IMR-90 (cell line): ENCODE data around the gene NKTR. TPM values are rescaled to one million over a fixed set of nuclear protein-coding genes. Genes with fewer than 3 reads are reported as not detected.

ENCODE experiments used
- ATAC-seq: fragments of 200-7000 bp; cut with Tn5 transposase; 2 replicates; pipeline ENCODE4 v1.9.1; 2020; ENCODE audit warnings: low read depth, mild to moderate bottlenecking, moderate library complexity
- BruUV-seq: library from RNA; stranded (reverse); fragments of 400-500 nt; replicated peaks from 2 replicates; lab custom pipeline; 2021; lab: Mats Ljungman, UMichigan
- CTCF ChIA-PET: fragments of 300-600 bp; formaldehyde crosslinking; extraction: SDS; loops from one replicate; lab custom pipeline; 2021; ENCODE audit warnings: antibody characterized with exemption; lab: Yijun Ruan, JAX
- POLR2A ChIA-PET: fragments of 300-600 bp; sonication (Branson Sonifier 250); formaldehyde crosslinking; loops from one replicate; lab custom pipeline; 2022; ENCODE audit warnings: antibody characterized with exemption; ENCODE audit not compliant: unreplicated experiment; lab: Charles Lee
- DNase-seq: peaks from one replicate; pipeline ENCODE4 v3.0.0; 2013
- H2AFZ ChIP-seq: replicated peaks from 2 replicates; pipeline ENCODE3; 2013; ENCODE audit warnings: low read length, mild to moderate bottlenecking; ENCODE audit not compliant: poor library complexity
- H2AK5ac ChIP-seq: 2 replicates; pipeline ENCODE4 v1.6.1; 2013; ENCODE audit warnings: low read depth, low read length, inconsistent platforms
- H2AK9ac ChIP-seq: replicated peaks from 2 replicates; pipeline ENCODE3; 2013; ENCODE audit warnings: mild to moderate bottlenecking, low read depth, low read length, moderate library complexity; ENCODE audit not compliant: poor library complexity
- H2BK120ac ChIP-seq: 2 replicates; pipeline ENCODE4 v1.6.1; 2013; ENCODE audit warnings: low read depth, low read length, inconsistent platforms
- H2BK15ac ChIP-seq: 3 replicates; pipeline ENCODE4 v1.6.1; 2013; ENCODE audit warnings: low read depth, low read length, inconsistent platforms
- H2BK20ac ChIP-seq: 2 replicates; pipeline ENCODE4 v1.6.1; 2013; ENCODE audit warnings: low read depth, mild to moderate bottlenecking, inconsistent platforms, low read length, moderate library complexity
- H2BK5ac ChIP-seq: 2 replicates; pipeline ENCODE4 v1.6.1; 2013; ENCODE audit warnings: mild to moderate bottlenecking, low read depth, low read length, inconsistent platforms; ENCODE audit not compliant: poor library complexity, severe bottlenecking
- H3K14ac ChIP-seq: replicated peaks from 2 replicates; pipeline ENCODE4 v1.6.1; 2013; ENCODE audit warnings: low read depth, low read length, inconsistent platforms
- H3K18ac ChIP-seq: 2 replicates; pipeline ENCODE4 v1.6.1; 2013; ENCODE audit warnings: low read depth, low read length, control low read depth
- H3K23ac ChIP-seq: 2 replicates; pipeline ENCODE4 v1.6.1; 2013; ENCODE audit warnings: low read depth, low read length, inconsistent platforms
- H3K27ac ChIP-seq: 2 replicates; pipeline ENCODE4 v1.5.1; 2013; ENCODE audit warnings: mild to moderate bottlenecking, control low read depth, low read length; ENCODE audit not compliant: insufficient read depth
- H3K27me3 ChIP-seq: 2 replicates; pipeline ENCODE4 v1.6.1; 2013; ENCODE audit warnings: low read length; ENCODE audit not compliant: control insufficient read depth, insufficient read depth
- H3K36me3 ChIP-seq: 2 replicates; pipeline ENCODE4 v1.6.1; 2013; ENCODE audit warnings: low read length, mixed read lengths; ENCODE audit not compliant: control insufficient read depth, insufficient read depth
- H3K4ac ChIP-seq: 2 replicates; pipeline ENCODE4 v1.6.1; 2013; ENCODE audit warnings: low read depth, low read length, inconsistent platforms
- H3K4me1 ChIP-seq: 2 replicates; pipeline ENCODE4 v1.6.1; 2013; ENCODE audit warnings: low read length, mixed read lengths; ENCODE audit not compliant: control insufficient read depth, insufficient read depth
- H3K4me2 ChIP-seq: 2 replicates; pipeline ENCODE4 v1.6.1; 2013; ENCODE audit warnings: low read depth, mild to moderate bottlenecking, control low read depth, low read length, moderate library complexity
- H3K4me3 ChIP-seq: 2 replicates; pipeline ENCODE4 v1.5.1; 2013; ENCODE audit warnings: low read depth, mild to moderate bottlenecking, control low read depth, low read length, moderate library complexity; ENCODE audit not compliant: insufficient read depth
- H3K56ac ChIP-seq: 2 replicates; pipeline ENCODE4 v1.6.1; 2013; ENCODE audit warnings: low read length, inconsistent platforms; ENCODE audit not compliant: insufficient read depth; ENCODE audit errors: extremely low read depth
- H3K79me1 ChIP-seq, 2 experiments: 2 replicates each; pipeline ENCODE4 v1.6.1; 2013; ENCODE audit warnings: low read length in 2 of 2, inconsistent platforms in 1 of 2, low read depth in 1 of 2
- H3K9ac ChIP-seq: 2 replicates; pipeline ENCODE4 v1.6.1; 2013; ENCODE audit warnings: low read depth, low read length, control low read depth
- H3K9me1 ChIP-seq: 2 replicates; pipeline ENCODE4 v1.6.1; 2013; ENCODE audit warnings: low read length, inconsistent platforms; ENCODE audit not compliant: insufficient read depth
- H3K9me3 ChIP-seq: 2 replicates; pipeline ENCODE4 v1.6.1; 2013; ENCODE audit warnings: low read length; ENCODE audit not compliant: control insufficient read depth, insufficient read depth
- H4K20me1 ChIP-seq: 2 replicates; pipeline ENCODE4 v1.6.1; 2013; ENCODE audit warnings: low read length, inconsistent platforms; ENCODE audit not compliant: insufficient read depth
- H4K5ac ChIP-seq: 2 replicates; pipeline ENCODE4 v1.6.1; 2013; ENCODE audit warnings: mild to moderate bottlenecking, low read depth, low read length, control low read depth
- H4K8ac ChIP-seq, 2 experiments: 2 replicates each; pipeline ENCODE4 v1.6.1; 2013; ENCODE audit warnings: low read depth in 2 of 2, low read length in 2 of 2, control low read depth in 1 of 2, inconsistent platforms in 1 of 2
- H4K91ac ChIP-seq: 2 replicates; pipeline ENCODE4 v1.6.1; 2013; ENCODE audit warnings: low read depth, low read length, inconsistent platforms; ENCODE audit not compliant: insufficient read depth
- BHLHE40 ChIP-seq: fragments of 150-350 bp; IDR thresholded peaks from 2 replicates; pipeline ENCODE4 v1.6.1; 2016; ENCODE audit warnings: mild to moderate bottlenecking, low read depth, low read length
- CEBPB ChIP-seq: IDR thresholded peaks from 2 replicates; pipeline ENCODE4 v1.6.1; 2012; ENCODE audit warnings: low read depth, low read length, improper control_type of control experiment
- CHD1 ChIP-seq: IDR thresholded peaks from 2 replicates; pipeline ENCODE4 v1.6.1; 2012; ENCODE audit warnings: low read depth, low read length, improper control_type of control experiment
- FOS ChIP-seq: fragments of 150-350 bp; IDR thresholded peaks from 2 replicates; pipeline ENCODE4 v1.6.1; 2016; ENCODE audit warnings: low read depth, low read length
- MAFK ChIP-seq: IDR thresholded peaks from 2 replicates; pipeline ENCODE4 v1.6.1; 2012; ENCODE audit warnings: low read depth, low read length, improper control_type of control experiment
- MAZ ChIP-seq: IDR thresholded peaks from 2 replicates; pipeline ENCODE4 v1.6.1; 2012; ENCODE audit warnings: low read depth, mild to moderate bottlenecking, low read length, improper control_type of control experiment, moderate library complexity, borderline replicate concordance
- MXI1 ChIP-seq: IDR thresholded peaks from 2 replicates; pipeline ENCODE4 v1.6.1; 2012; ENCODE audit warnings: low read depth, mild to moderate bottlenecking, low read length, moderate library complexity, borderline replicate concordance
- POLR2A ChIP-seq: IDR thresholded peaks from 2 replicates; pipeline ENCODE4 v1.6.1; 2012; ENCODE audit warnings: mild to moderate bottlenecking, low read depth, low read length
- RAD21 ChIP-seq: IDR thresholded peaks from 2 replicates; pipeline ENCODE4 v1.6.1; 2012; ENCODE audit warnings: low read length, improper control_type of control experiment
- WGBS, 2 experiments: methylation state at CpG; one replicate each; pipeline versions ENCODE4 v1.1.5 to v1.1.7; 2013; ENCODE audit warnings: missing lambda C conversion rate in 2 of 2; ENCODE audit not compliant: insufficient read length in 1 of 2; ENCODE audit errors: extremely low coverage in 2 of 2; 5-methylcytosine and 5-hydroxymethylcytosine counted together
- dilution Hi-C: fragments of 300-500 bp; cut with HindIII; formaldehyde crosslinking; loops from one replicate; pipeline ENCODE4 v1.14.3; 2018; ENCODE audit warnings: low sequenced_read_pairs; ENCODE audit not compliant: unreplicated experiment
- in situ Hi-C: fragments of 300-500 bp; cut with MboI; formaldehyde crosslinking; loops from 3 replicates; pipeline ENCODE4 v1.14.3; 2019; ENCODE audit warnings: low sequenced_read_pairs, inconsistent platforms, mixed read lengths
- intact Hi-C: fragments of 100-400 bp; cut with micrococcal nuclease; formaldehyde crosslinking; loops from 2 replicates; pipeline ENCODE4 v1.10.0; 2022
- polyA plus RNA-seq, 3 experiments: library from polyadenylated mRNA; depleted of rRNA; stranded (reverse); fragments of >200 nt; gene quantifications; 2 replicates each; pipeline ENCODE4 v1.2.3, GENCODE V29; 2012; ENCODE audit warnings: low replicate concordance in 1 of 3
- total RNA-seq: library from RNA; depleted of rRNA; stranded (reverse); fragments of >200 nt; gene quantifications from 2 replicates; pipeline ENCODE4 v1.2.3, GENCODE V29; 2012
- TF ChIP-seq, protein P1 (sequence below): conservative IDR thresholded peaks from 2 replicates; pipeline ENCODE4 v1.5.1; 2012; ENCODE audit warnings: mild to moderate bottlenecking, low read depth, low read length, improper control_type of control experiment
- TF ChIP-seq, protein P2 (sequence below): fragments of 150-350 bp; IDR thresholded peaks from 2 replicates; pipeline ENCODE4 v1.6.1; 2016; ENCODE audit warnings: low read depth, mild to moderate bottlenecking, low read length, moderate library complexity, borderline replicate concordance
- TF ChIP-seq, protein P3 (sequence below): fragments of 150-350 bp; IDR thresholded peaks from 2 replicates; pipeline ENCODE4 v1.6.1; 2017; ENCODE audit warnings: mild to moderate bottlenecking, antibody characterized with exemption, low read length, low read depth

NKTR gene
- total and polyA plus RNA-seq, 2 of the 4 experiments (the other 2 are of a cell fraction), result 24.0 to 30.7 TPM

DNA sequence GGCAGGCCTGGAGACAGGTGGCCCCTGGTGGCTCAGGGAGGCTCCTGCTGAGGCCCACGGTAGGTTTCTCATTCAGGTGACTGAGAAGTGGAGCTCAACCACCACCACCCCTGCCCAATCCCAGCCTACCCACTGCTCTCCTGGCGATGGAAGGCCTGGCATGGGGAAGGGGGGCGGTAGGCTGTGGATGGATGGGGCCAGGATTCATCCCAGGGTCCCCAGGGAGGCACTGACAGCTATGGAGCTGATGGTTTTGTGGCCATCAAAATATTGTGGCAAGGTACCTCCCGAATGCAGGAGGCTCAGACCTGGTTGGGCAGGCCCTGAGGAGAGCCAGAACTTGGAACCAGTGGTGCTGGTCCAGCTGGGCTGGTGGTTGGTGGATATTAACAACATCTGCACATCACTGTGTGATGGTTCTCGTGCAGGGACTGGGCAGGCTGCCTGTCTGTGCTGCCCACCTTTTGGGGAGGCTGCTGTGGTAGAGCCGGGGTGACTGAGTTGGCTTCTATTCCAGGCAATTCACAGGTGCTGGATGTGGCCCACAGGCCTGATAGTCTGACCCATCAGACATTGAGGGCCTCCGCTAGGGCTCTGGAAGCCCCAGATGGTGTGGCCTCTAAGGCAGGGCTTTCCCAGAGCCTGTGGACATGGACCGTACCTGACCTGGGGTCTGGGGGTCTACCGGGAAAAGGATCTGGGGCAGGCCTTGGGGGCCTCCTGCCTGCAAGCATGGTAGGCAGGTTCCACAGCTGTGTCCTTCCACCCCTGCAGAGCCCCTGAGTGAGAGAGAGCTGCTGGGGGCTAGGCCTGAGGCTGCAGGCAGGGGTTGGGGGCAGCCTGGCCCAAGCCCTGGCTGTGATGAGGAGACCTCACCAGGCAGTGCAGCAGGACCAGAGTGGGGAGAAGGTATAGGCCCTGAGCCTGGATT is 56.5 kb downstream of the NKTR start (continued):
- no peak for TF ChIP-seq BHLHE40

DNA sequence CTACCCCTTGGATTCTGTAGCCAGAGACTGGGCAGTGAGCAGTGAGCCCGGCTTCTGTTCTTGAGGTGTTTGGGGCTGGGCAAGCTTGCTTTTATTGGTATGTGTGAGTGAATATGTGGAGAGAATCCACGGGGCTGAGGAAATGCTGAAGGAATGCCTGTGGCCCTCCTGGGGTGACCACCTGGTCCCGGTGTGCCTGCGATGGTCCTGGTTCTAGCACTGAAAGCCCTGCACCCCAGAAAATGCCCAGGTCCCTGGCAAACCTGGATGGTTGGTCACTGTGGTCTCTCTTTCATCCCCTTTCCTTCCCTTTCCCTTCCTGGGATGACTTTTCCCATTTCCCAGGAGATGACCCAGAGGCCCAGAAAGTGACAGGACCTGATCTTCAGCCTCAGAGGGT is 57.2 kb downstream of the NKTR start:
- no peak overlapping the region for H3K9ac ChIP-seq
- H4K8ac ChIP-seq, result no peak overlapping the region
- no peak overlapping the region for H2BK20ac ChIP-seq
- H3K9me3 ChIP-seq, result no peaks in the 10 kb centered on the region
- H4K20me1 ChIP-seq, result peaks cover 30% of the 10 kb centered on the region
- POLR2A ChIA-PET, result no interaction called here
- DNase-seq (no peak), ATAC-seq (no peak)
- no peak overlapping the region for H3K4me3 ChIP-seq
- H3K36me3 ChIP-seq, result peaks cover 21% of the 10 kb centered on the region; the same call in 1 of the 2 replicates
- H3K18ac ChIP-seq, result no peak overlapping the region
- no peak overlapping the region for H3K56ac ChIP-seq
- H2BK120ac ChIP-seq, result no peak overlapping the region
- H2AK9ac ChIP-seq, result no peak overlapping the region
- dilution Hi-C loops, result no loop called here
- H3K4me2 ChIP-seq, result no peak overlapping the region
- peaks cover 19% of the 10 kb centered on the region for H3K4me1 ChIP-seq
- H2BK5ac ChIP-seq, result no peak overlapping the region
- no peak overlapping the region for H4K91ac ChIP-seq
- CTCF ChIA-PET, result no interaction called here
- H3K23ac ChIP-seq, result no peak overlapping the region
- no peak overlapping the region for H3K27ac ChIP-seq
- 60% methylated on average over 1 of the region's 4 CpGs; no CpG with 5 or more reads in 1 of the 2 experiments for WGBS, 2 experiments
- peaks cover 31% of the 10 kb centered on the region for H3K9me1 ChIP-seq
- in situ Hi-C loops, result no loop called here
- H3K4ac ChIP-seq, result no peak overlapping the region
- H4K5ac ChIP-seq, result no peak overlapping the region
- no peaks in the 10 kb centered on the region for H3K27me3 ChIP-seq
- H3K14ac ChIP-seq, result no peak overlapping the region
- no TSS peak for BruUV-seq
- no peak overlapping the region for H2AK5ac ChIP-seq
- no peak overlapping the region for H2BK15ac ChIP-seq
- intact Hi-C loops, result loop anchor here (5.0 kb wide), 1 partner anchor 565 kb away; the partner anchor contains the start of gene TRAK1
- H3K79me1 ChIP-seq, result peaks cover 18 to 59% of the 10 kb centered on the region in 2 experiments
- H2AFZ ChIP-seq, result no peak overlapping the region
- TF ChIP-seq POLR2A (no peak), FOS (no peak), RAD21 (no peak), MXI1 (no peak), CEBPB (no peak), MAZ (no peak), CHD1 (no peak), BHLHE40 (no peak), MAFK (no peak)
- TF ChIP-seq, protein P1, sequence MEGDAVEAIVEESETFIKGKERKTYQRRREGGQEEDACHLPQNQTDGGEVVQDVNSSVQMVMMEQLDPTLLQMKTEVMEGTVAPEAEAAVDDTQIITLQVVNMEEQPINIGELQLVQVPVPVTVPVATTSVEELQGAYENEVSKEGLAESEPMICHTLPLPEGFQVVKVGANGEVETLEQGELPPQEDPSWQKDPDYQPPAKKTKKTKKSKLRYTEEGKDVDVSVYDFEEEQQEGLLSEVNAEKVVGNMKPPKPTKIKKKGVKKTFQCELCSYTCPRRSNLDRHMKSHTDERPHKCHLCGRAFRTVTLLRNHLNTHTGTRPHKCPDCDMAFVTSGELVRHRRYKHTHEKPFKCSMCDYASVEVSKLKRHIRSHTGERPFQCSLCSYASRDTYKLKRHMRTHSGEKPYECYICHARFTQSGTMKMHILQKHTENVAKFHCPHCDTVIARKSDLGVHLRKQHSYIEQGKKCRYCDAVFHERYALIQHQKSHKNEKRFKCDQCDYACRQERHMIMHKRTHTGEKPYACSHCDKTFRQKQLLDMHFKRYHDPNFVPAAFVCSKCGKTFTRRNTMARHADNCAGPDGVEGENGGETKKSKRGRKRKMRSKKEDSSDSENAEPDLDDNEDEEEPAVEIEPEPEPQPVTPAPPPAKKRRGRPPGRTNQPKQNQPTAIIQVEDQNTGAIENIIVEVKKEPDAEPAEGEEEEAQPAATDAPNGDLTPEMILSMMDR, result no peak
- TF ChIP-seq, protein P2, sequence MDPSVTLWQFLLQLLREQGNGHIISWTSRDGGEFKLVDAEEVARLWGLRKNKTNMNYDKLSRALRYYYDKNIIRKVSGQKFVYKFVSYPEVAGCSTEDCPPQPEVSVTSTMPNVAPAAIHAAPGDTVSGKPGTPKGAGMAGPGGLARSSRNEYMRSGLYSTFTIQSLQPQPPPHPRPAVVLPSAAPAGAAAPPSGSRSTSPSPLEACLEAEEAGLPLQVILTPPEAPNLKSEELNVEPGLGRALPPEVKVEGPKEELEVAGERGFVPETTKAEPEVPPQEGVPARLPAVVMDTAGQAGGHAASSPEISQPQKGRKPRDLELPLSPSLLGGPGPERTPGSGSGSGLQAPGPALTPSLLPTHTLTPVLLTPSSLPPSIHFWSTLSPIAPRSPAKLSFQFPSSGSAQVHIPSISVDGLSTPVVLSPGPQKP, result no peak
- TF ChIP-seq, protein P3, sequence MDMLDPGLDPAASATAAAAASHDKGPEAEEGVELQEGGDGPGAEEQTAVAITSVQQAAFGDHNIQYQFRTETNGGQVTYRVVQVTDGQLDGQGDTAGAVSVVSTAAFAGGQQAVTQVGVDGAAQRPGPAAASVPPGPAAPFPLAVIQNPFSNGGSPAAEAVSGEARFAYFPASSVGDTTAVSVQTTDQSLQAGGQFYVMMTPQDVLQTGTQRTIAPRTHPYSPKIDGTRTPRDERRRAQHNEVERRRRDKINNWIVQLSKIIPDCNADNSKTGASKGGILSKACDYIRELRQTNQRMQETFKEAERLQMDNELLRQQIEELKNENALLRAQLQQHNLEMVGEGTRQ, result no peak
